Activated CD8-positive, alpha-beta T cell treated with anti-CD3 and anti-CD28 coated beads, Interleukin-2, amount 10 ng/mL, durations not matched to agents 7 days and 5 days (primary cell): ENCODE results near the gene MGLL. TPM values are rescaled to one million over a fixed set of nuclear protein-coding genes. Genes with fewer than 3 reads are reported as not detected.

Experiments used
- ATAC-seq: fragments of 150-1000 bp; cut with Tn5 transposase; one replicate; pipeline ENCODE4 v1.10.0; 2021; ENCODE audit warnings: moderate library complexity
- CTCF ChIA-PET: fragments of 350-600 bp; sonication (Branson Sonifier 250); formaldehyde crosslinking; loops from one replicate; lab custom pipeline; 2021; ENCODE audit warnings: antibody characterized with exemption; lab: Charles Lee
- POLR2A ChIA-PET: fragments of 350-600 bp; sonication (Branson Sonifier 250); formaldehyde crosslinking; loops from one replicate; lab custom pipeline; 2021; ENCODE audit warnings: antibody characterized with exemption; lab: Charles Lee
- DNase-seq: peaks from one replicate; pipeline ENCODE4 v3.0.0-alpha.2; 2020
- H3K27ac Mint-ChIP-seq: one replicate; pipeline ENCODE4 v1.8.0; 2021; ENCODE audit warnings: mild to moderate bottlenecking, mixed read lengths
- H3K27me3 Mint-ChIP-seq: one replicate; pipeline ENCODE4 v1.8.0; 2021; ENCODE audit warnings: low read depth, mixed read lengths
- H3K36me3 Mint-ChIP-seq: one replicate; pipeline ENCODE4 v1.8.0; 2021; ENCODE audit warnings: low read depth, mixed read lengths
- H3K4me1 Mint-ChIP-seq: one replicate; pipeline ENCODE4 v1.8.0; 2021; ENCODE audit warnings: low read depth, mixed read lengths
- H3K4me3 Mint-ChIP-seq: one replicate; pipeline ENCODE4 v1.8.0; 2021; ENCODE audit warnings: mild to moderate bottlenecking, mixed read lengths
- H3K9me3 Mint-ChIP-seq: one replicate; pipeline ENCODE4 v1.8.0; 2022; ENCODE audit warnings: mixed read lengths; ENCODE audit not compliant: insufficient read depth
- total RNA-seq, 2 experiments: library from RNA; stranded (reverse); gene quantifications; one replicate each; pipeline ENCODE4 v1.2.3, GENCODE V29; 2021

The MGLL gene
- total RNA-seq, 2 experiments from 2014 or later, result 1.5 to 2.2 TPM

DNA sequence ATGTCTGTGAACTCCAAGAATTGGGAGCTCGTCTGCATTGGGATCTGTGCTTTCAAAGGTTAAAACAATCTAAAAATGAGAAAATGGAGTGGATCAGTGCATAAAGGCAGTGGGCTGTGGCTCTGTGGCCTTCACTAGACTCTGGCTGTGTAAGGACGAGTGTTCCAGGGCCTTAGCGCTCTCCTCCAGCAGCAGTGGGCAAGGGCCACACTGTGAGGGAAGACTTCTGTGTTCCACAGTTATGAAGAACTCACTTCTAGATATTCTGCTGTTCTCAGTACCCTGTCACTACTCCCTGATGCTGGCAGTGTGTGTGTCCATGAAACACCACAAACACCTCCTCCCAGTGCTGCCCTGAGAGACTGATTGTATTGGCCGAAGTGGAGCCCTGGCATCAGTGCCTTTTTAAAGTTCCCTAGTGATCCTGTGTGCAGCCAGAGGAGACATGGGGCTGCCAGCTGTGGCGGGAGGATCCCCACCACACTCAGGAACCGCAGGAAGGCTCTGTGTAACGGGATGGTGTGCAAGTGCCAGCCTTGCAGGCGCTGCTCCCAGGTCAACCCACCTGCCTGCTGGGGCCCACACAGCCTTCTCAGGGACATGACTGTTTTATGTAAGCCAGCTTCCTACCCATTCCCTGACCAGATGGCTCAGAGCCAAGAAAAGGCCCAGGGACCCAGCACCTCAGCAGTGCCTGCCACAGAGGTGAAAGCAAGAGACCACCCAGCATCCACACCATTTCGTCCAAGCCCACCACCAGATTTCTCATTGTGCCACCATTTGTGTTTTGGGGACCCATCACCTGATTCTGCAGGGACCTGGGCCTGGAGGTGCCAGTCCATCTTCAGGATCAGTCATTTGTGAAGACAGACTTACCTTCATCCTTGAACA lies 109.2 kb downstream of the MGLL start:
- POLR2A ChIA-PET, result no interaction called here
- ATAC-seq, result no peak
- CTCF ChIA-PET, result interaction anchor here (1.1 kb wide), 1 partner anchor 17 kb away, joined by 4 read pairs; no protein-coding TSS in a partner anchor
- H3K9me3 Mint-ChIP-seq, result no peaks in the 10 kb centered on the region
- no peaks in the 10 kb centered on the region for H3K27me3 Mint-ChIP-seq
- H3K4me1 Mint-ChIP-seq, result no peaks in the 10 kb centered on the region
- H3K27ac Mint-ChIP-seq, result no peak overlapping the region
- no peaks in the 10 kb centered on the region for H3K36me3 Mint-ChIP-seq
- no peak overlapping the region for H3K4me3 Mint-ChIP-seq
- DNase-seq, result no peak

DNA sequence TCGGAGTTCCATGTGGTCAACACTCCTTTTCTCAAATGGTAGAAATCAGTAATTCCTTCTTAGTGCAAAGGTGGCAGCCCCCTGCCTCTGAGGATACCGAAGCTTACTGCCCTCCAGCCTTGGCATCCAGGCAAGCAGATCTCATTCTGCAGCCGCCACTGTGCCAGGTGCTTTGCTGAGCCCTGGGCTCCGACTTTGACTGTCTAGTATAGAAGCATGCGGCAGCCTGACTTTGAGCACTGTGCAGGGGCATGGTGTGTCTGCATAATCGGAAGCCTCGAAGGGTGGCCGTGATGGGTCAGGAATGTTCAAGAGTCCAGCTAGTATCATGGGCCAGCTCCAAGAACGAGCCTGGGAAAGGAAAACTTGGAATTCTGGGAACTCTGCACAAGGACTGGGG lies 109.9 kb downstream of the MGLL start:
- H3K9me3 Mint-ChIP-seq, result no peaks in the 10 kb centered on the region
- no peaks in the 10 kb centered on the region for H3K4me1 Mint-ChIP-seq
- H3K36me3 Mint-ChIP-seq, result no peaks in the 10 kb centered on the region
- no peaks in the 10 kb centered on the region for H3K27me3 Mint-ChIP-seq
- H3K4me3 Mint-ChIP-seq, result no peak overlapping the region
- DNase-seq (no peak), ATAC-seq (no peak)
- CTCF ChIA-PET, result no interaction called here
- H3K27ac Mint-ChIP-seq, result no peak overlapping the region
- POLR2A ChIA-PET, result no interaction called here

DNA sequence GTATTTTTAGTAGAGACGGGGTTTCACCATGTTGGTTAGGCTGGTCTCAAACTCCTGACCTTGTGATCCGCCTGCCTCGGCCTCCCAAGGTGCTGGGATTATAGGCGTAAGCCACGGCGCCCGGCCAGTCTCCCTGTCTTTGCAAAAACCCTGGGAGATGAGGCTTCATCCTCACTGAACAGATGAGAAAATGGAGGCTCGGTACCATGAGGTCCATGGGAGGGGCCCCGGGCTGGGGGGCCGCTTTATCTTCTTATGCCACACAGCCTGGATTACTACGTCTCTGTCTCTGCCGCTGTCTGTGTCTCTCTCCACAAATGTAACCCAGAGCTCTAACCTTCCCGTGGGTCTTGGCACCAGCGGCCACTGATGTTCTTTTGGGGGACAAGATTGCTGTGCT lies 110.4 kb downstream of the MGLL start:
- ATAC-seq (no peak), DNase-seq (no peak)
- POLR2A ChIA-PET, result no interaction called here
- no peak overlapping the region for H3K4me3 Mint-ChIP-seq
- CTCF ChIA-PET, result no interaction called here
- H3K36me3 Mint-ChIP-seq, result no peaks in the 10 kb centered on the region
- H3K27me3 Mint-ChIP-seq, result no peaks in the 10 kb centered on the region
- no peaks in the 10 kb centered on the region for H3K9me3 Mint-ChIP-seq
- H3K4me1 Mint-ChIP-seq, result no peaks in the 10 kb centered on the region
- no peak overlapping the region for H3K27ac Mint-ChIP-seq

DNA sequence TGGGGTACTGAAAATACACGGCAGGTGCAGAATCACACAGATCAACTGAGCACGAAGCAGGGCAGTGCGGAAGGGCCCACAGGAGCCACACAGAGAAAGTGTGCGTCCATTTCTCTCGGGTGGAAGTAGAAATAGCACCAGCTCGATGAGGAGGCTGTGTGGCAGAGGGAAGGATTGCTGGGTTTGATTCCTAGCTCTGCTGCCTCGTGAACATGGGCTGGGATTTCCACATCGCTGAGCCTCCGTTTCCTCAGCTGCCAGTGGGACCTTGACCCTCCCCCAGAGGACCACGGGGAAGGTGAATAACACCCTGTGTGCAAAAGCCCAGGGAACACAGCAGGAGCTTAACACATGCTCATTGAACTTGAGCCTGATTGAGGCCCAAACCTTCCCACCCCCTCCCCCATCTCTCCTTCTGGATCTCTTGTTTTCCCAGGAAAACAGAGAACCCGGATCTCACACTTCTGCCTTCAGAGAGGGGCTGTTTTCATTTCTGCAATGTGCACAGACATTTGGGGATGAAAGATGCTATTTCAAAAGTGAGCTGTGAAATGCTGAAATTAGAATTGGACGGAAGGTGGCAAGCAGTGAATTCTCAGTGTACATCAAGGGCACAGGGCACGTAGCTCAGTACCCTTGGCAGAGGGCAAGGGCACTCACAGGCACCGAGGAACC lies 111.2 kb downstream of the MGLL start:
- POLR2A ChIA-PET, result no interaction called here
- Mint-ChIP-seq H3K27me3 (no peaks in the 10 kb centered on the region), H3K36me3 (no peaks in the 10 kb centered on the region), H3K4me1 (no peaks in the 10 kb centered on the region), H3K4me3 (no peak overlapping the region), H3K27ac (no peak overlapping the region), H3K9me3 (no peaks in the 10 kb centered on the region)
- DNase-seq (no peak), ATAC-seq (no peak)
- CTCF ChIA-PET, result no interaction called here

DNA sequence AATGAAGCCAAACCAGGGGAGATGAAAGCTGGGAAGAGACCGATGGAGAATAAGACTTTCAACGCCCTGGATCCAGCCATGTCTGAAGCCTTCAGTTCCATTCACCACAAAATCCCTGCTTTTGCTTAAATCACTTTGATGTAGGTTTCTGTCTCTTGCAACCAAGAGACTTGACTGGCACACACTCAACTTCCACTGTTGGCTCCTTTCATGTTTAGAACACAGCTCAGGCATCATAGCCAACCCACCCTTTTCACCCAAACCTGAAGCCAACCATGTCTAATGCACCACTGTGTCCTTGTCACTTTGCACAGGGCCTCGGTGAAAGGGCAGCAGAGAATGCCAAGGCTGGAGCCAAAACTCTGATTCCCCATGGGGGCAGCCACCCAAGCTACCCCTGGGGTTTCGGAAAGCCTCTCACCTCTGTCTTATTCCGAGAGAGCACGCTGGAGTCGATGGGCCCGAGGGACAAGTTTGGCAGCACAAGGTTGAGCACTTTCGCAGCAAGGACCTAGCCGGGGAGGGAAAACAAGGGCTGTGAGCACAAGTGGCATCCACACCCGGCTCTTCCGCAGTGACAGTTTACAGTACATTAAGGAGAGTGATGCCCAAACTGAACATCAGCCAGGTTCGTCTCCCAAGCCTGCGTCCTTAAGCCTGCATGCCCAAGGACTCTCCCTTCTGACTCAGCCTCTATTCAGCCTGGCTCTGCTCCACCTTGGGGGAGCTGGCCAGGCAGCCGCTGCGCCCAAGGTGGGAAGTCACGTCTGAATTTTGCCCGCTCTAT lies 112.0 kb downstream of the MGLL start:
- H3K27ac Mint-ChIP-seq, result no peak overlapping the region
- POLR2A ChIA-PET, result no interaction called here
- ATAC-seq (no peak), DNase-seq (no peak)
- H3K4me1 Mint-ChIP-seq, result no peaks in the 10 kb centered on the region
- no peaks in the 10 kb centered on the region for H3K9me3 Mint-ChIP-seq
- H3K27me3 Mint-ChIP-seq, result no peaks in the 10 kb centered on the region
- CTCF ChIA-PET, result no interaction called here
- no peaks in the 10 kb centered on the region for H3K36me3 Mint-ChIP-seq
- H3K4me3 Mint-ChIP-seq, result no peak overlapping the region

DNA sequence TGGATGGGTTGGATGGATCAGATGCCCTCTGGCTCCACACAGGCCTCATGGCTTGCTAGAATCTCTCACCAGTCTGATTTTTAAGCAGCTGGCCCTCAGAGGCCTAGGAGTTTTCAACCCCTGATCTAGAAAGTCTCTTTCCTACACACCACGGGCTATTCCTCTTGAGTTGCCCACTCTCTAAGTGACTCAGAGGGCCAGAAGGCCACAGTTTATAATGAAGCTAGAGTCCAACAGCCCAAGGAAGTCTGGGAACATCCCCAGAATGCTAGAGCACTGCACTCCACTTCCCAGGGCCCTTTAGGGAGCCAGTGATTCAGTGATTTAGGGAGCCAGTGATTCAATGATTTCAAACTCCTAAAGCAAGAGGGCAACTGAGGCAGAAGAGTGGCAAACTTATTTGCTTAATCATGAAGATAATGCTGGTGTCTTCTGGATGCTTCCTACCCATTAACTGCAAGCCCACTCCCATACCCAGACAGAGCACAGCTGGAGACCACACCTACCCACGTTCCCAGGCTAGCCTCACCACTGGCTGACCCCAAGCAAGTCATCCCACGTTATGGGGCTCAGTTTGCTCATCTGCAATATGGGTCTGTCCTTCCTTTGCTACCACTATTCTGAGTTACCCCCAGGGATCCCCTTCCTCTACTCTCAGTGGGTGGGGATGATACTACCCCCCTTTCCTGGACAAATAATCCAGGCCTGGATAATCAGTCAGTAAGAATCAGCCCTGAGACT lies 112.8 kb downstream of the MGLL start:
- Mint-ChIP-seq H3K4me3 (no peak overlapping the region), H3K4me1 (peaks cover 2% of the 10 kb centered on the region), H3K27ac (no peak overlapping the region), H3K9me3 (no peaks in the 10 kb centered on the region), H3K27me3 (peaks cover 1% of the 10 kb centered on the region), H3K36me3 (no peaks in the 10 kb centered on the region)
- DNase-seq (no peak), ATAC-seq (no peak)
- POLR2A ChIA-PET, result no interaction called here
- CTCF ChIA-PET, result no interaction called here

DNA sequence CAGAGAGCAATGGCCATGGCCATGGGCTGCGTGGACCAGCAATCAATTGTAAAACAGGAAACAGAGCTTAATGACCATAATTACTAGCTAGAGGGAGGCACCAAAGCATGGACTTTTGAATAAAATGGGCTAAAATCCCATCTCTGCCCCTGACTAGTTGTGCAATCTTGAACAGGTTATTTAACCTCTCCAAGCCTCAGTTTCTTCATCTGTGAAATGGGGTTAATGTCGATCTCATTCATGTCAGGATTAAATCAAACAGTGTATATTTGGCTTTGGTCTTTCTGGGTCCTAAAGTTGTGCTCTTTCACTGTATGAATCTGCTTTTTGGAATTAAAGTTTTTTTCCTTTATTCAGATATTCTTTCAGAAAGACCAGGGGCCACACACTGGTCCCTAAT lies 113.5 kb downstream of the MGLL start:
- H3K27me3 Mint-ChIP-seq, result peaks cover 4% of the 10 kb centered on the region
- peaks cover 5% of the 10 kb centered on the region for H3K4me1 Mint-ChIP-seq
- no peak overlapping the region for H3K4me3 Mint-ChIP-seq
- POLR2A ChIA-PET, result no interaction called here
- H3K9me3 Mint-ChIP-seq, result no peaks in the 10 kb centered on the region
- DNase-seq (no peak), ATAC-seq (no peak)
- CTCF ChIA-PET, result interaction anchor here (1.4 to 1.7 kb wide), 2 partner anchors 12 to 49 kb away, joined by 3 read pairs; no protein-coding TSS in a partner anchor
- no peaks in the 10 kb centered on the region for H3K36me3 Mint-ChIP-seq
- H3K27ac Mint-ChIP-seq, result no peak overlapping the region

DNA sequence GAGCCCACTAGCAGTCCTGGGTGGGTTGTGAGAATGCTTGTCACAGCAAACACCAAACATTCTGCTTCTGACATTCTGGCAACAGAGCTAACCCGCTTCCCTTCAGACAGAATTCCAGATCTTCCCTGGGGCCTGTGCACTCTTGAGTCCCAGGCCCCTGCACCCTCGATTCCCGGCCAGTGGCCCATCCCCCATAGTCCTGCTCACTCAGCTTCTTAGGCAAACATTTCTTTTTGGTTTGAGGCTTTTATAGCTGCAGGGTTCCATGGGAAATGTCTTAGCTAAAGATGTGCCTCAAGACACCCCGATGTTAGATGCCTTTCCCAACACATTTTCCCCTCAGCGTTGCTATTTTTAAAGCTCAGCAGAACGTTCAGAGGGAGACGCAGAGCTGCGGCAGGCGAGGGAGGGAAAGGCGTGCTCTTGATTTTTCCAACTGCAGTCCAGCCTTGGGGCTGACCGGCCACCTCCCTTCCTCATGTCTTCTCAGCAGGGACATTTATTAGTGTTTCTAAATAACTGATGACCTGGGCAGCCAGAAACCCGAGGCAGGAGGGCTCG lies 114.4 kb downstream of the MGLL start:
- Mint-ChIP-seq H3K4me1 (peaks cover 5% of the 10 kb centered on the region), H3K27ac (no peak overlapping the region), H3K27me3 (peaks cover 7% of the 10 kb centered on the region), H3K4me3 (no peak overlapping the region), H3K36me3 (no peaks in the 10 kb centered on the region), H3K9me3 (no peaks in the 10 kb centered on the region)
- ATAC-seq (no peak), DNase-seq (no peak)
- ChIA-PET POLR2A (no interaction called here), CTCF (interaction anchor here (0.8 to 1.7 kb wide), 4 partner anchors 11 to 133 kb away, joined by 3 read pairs; no protein-coding TSS in a partner anchor)

DNA sequence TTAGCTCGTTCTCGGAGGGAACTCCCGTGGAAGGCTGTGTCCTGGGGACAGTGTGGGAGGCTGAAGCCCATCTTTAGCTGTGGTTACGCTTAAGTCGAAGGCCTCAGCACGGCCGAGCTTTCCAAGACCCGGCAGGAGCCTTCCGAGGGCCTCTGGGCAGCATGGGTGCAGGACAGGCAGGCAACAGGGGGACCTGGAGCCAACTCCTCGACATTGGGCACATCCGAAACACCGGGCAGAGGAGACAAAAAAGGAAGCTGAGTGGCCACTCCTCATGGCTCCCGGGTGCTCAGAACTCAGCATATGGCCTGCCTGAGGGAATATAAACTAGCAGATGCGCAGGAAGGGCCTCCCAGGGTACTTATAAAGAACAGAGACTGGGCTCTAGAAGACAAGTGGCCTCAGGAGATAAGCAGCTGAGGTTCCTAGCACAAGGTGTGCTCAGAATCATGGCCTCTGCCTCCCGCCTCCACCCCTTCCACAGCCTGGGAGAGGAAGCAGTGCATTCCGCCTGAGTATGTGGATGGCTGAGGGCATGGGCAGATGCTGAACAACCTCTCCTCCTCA lies 115.4 kb downstream of the MGLL start:
- H3K4me3 Mint-ChIP-seq, result no peak overlapping the region
- DNase-seq (no peak), ATAC-seq (no peak)
- H3K9me3 Mint-ChIP-seq, result no peaks in the 10 kb centered on the region
- H3K27ac Mint-ChIP-seq, result no peak overlapping the region
- H3K27me3 Mint-ChIP-seq, result peaks cover 7% of the 10 kb centered on the region
- POLR2A ChIA-PET, result interaction anchor here (0.6 kb wide), 1 partner anchor 1556 kb away, joined by 3 read pairs; no protein-coding TSS in a partner anchor
- H3K36me3 Mint-ChIP-seq, result no peaks in the 10 kb centered on the region
- peaks cover 5% of the 10 kb centered on the region for H3K4me1 Mint-ChIP-seq
- CTCF ChIA-PET, result interaction anchor here (1.7 kb wide), 1 partner anchor 51 kb away, joined by 3 read pairs; no protein-coding TSS in a partner anchor

DNA sequence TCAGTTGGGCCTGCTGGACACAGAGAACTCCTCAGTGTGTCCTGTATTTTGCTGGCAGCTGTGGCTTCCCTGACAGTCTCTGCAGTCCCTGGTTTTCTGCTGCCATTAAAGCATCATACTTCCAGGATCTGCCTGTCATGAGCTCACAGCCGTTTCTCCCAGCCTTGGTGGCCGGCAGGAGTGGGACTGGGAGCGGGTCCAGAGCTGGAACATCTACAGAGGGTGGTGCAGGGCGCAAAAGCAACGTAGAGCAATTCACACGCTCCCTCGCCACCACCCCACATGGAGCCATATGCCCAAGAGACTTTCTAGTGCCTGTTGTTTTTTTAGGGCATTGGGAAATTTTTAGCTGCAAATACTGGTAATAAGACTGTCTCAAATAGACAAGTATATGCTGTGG lies 116.0 kb downstream of the MGLL start:
- CTCF ChIA-PET, result no interaction called here

More for the DNA sequence above, 116.0 kb downstream of the MGLL start:
- Mint-ChIP-seq H3K36me3 (no peaks in the 10 kb centered on the region), H3K27me3 (peaks cover 7% of the 10 kb centered on the region), H3K27ac (no peak overlapping the region), H3K4me1 (peaks cover 5% of the 10 kb centered on the region), H3K4me3 (no peak overlapping the region), H3K9me3 (no peaks in the 10 kb centered on the region)
- no peak for DNase-seq
- ATAC-seq, result no peak
- POLR2A ChIA-PET, result interaction anchor here (0.6 kb wide), 1 partner anchor 1555 kb away, joined by 3 read pairs; no protein-coding TSS in a partner anchor
